Subcutaneous adipose tissue (tissue), 4 donors: Measurements from ENCODE around the gene RBFOX2. TPM values are rescaled to one million over a fixed set of nuclear protein-coding genes. Genes with fewer than 3 reads are reported as not detected.

Experiments
- total RNA-seq, 4 donors: library from RNA; depleted of rRNA; stranded (reverse); fragments of >200 nt; gene quantifications; one replicate each; pipeline ENCODE4 v1.1.0, GENCODE V29; 2016
- TF ChIP-seq, protein P1 (sequence below): fragments of 450-650 bp; IDR thresholded peaks from one replicate; pipeline ENCODE4 v1.5.1; 2016; ENCODE audit warnings: low read depth, mild to moderate bottlenecking, control low read depth, antibody characterized with exemption, moderate library complexity

RBFOX2 gene
- total RNA-seq, 4 donors from 2014 or later, result 46.7 to 64.1 (median 51.5) TPM

- TF ChIP-seq, protein P1, sequence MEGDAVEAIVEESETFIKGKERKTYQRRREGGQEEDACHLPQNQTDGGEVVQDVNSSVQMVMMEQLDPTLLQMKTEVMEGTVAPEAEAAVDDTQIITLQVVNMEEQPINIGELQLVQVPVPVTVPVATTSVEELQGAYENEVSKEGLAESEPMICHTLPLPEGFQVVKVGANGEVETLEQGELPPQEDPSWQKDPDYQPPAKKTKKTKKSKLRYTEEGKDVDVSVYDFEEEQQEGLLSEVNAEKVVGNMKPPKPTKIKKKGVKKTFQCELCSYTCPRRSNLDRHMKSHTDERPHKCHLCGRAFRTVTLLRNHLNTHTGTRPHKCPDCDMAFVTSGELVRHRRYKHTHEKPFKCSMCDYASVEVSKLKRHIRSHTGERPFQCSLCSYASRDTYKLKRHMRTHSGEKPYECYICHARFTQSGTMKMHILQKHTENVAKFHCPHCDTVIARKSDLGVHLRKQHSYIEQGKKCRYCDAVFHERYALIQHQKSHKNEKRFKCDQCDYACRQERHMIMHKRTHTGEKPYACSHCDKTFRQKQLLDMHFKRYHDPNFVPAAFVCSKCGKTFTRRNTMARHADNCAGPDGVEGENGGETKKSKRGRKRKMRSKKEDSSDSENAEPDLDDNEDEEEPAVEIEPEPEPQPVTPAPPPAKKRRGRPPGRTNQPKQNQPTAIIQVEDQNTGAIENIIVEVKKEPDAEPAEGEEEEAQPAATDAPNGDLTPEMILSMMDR, result no peak
These were observed 69.4 kb downstream of the RBFOX2 start for GRCh38 chr22:35959121-35959800.

GRCh38 chr22:35958334-35958733 lies 70.3 kb downstream of the RBFOX2 start:
- TF ChIP-seq, protein P1, result no peak

DNA sequence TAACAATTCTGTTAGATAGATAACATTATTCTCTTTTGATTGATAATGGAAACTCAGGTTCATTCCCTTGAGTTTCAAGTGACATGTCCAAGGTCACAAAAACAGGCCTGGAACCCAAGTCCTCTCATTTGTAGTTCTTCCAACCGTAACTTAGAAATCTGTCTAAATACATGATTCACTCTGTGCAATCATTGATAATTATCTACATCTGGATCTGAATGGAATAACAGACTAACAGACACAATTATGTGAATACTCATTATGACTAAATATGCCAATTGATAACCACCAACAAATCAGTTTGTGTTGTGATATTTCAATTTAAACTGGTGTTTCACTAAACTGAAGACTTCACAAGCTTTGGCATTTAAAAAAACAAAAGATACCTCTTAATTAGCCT lies 71.0 kb downstream of the RBFOX2 start:
- TF ChIP-seq, protein P1, result no peak

DNA sequence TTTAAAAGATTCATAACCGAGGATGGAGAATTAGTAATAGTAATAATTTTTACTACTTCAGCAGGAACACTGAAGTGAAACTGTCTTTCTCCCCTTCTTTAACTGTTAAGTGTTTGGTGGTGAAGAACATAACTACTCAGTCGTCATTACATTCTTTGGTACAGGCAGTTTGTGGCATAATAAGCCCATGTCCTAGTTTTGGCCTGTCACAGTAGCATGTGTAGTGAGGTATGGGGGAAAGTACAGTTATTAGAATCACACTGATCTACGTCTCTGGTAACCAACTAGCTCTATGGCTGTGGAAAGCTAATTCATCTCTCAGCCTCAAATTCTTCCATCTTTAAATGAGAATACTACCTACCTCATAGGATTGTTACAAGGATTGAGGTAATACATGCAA lies 71.8 kb downstream of the RBFOX2 start:
- TF ChIP-seq, protein P1, result no peak

GRCh38 chr22:35955546-35955945 lies 73.1 kb downstream of the RBFOX2 start:
- TF ChIP-seq, protein P1, result no peak

GRCh38 chr22:35952576-35952975 lies 76.0 kb downstream of the RBFOX2 start:
- TF ChIP-seq, protein P1, result no peak

- TF ChIP-seq, protein P1, result no peak
These were observed 78.4 kb downstream of the RBFOX2 start for GRCh38 chr22:35950262-35950661.
